Activated CD4-positive, alpha-beta T cell treated with anti-CD3 and anti-CD28 coated beads, Interleukin-2, amount 50 U/mL, for 4 hours (primary cell): ENCODE data around the gene KLHL35.
A peak's percentile ranks its signal among the peaks of the same experiment; 100 is the strongest.
"Not testable (repeated sequence)": the region's sequence is repeated elsewhere in the genome, so short reads cannot be mapped to it uniquely, and the experiment has no call there.

ENCODE experiments used
- DNase-seq, 2 experiments: peaks; one replicate each; pipeline ENCODE4 v3.0.0-alpha.2; 2020

KLHL35 gene

DNA sequence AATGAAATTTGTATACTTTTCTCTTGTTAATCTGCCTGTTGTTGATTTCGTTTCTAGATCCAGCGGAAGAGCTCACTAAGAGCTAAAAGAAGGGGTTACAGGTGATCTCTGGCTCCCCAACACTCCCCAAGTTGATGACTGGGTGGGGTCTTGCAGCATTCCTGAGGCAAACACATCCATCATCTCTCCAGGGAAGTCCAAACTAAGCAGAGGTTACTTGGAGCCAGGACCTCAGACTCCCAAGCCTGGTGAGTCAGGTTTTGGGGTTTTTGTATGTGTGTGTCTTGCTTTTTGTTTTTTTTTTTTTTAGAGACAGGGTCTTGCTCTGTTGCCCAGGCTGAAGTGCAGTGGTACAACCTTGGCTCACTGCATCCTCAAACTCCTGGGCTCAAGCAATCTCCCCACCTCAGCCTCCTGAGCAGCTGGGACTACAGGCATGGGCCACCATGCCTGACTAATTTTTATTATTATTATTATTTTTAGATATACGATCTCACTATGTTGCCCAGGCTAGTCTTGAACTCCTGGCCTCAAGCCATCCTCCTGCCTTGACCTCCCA, 45.2 kb downstream of the KLHL35 start:
- DNase-seq, result no peak

DNA sequence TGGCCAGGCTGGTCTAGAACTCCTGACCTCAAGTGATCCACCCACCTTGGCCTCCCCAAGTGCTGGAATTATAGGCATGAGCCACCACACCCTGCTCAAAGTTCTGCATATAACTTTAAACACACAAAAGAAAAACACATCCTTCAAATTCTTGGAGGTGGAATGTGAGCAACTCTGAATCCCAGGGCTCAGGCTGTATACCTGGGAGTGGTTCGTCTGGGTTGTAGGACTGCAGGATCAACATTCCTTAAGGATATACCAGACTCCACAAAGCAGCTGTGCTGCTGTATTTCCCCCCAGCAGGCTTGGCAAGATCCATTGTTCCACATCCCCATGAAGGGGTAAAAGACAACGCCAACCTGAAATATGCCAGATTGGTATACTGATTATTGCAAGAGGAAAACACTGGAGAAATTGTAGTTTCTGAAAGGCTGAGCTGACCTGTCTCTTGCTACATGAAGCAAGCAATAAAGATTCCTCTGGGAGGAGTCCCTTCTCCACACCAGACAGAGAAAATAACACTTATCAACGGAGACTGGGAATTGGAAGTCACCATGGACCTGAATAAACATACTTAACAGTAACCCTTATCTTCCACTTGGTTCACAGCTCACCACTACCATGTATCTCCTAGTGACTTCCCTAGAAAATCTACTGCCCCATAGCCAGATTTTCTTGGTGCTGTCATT, 45.9 kb downstream of the KLHL35 start:
- DNase-seq, result no peak

DNA sequence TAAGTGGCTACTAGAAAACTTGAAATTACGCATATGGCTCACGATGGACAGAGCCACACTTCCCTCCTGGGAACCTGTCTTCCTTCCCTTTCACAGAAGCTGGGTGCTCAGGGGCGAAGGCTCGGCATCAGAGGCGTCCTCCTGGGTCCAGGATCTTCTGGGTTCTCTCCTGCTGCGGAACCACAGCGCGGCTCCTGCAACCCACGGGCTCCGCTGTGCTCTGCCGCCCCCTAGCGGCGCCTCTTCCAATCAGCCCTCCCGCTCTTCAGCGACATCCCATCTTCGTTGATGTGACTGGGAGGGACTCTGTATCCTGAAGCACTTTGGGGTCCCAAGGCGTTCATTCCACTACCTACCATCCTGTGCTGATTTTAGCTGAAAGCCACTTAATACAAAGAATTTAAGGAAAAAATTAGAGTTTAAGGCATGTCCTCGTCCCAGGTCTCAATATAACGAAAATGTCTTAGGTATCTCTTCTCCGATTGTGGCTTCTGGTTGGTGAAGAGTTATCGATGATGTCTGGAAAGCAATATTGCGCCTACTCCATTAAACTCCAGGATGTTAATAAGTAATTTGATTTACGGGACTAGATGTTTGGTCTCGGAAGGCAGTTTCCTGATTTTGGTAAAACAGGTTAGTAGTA, 48.4 kb downstream of the KLHL35 start:
- peak; percentile 67 to 69 for DNase-seq

DNA sequence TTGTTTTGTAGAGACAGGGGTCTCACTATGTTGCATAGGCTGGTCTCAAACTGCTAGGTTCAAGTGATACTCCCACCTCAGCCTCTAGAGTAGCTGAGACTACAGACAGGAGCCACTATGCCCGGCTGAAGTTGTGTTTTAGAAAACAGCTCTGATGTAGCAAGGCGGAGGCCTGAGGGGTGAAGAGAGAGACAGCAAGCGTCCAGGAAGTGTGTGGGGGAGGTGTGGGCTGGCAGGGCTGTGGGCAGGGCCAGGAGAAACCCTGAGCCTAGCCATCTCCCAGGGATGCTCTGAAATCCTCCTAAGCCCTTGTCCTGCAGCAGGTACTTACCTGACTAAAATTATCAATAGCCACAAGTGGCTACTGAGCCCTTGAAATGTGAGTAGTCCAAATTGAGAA, 49.8 kb downstream of the KLHL35 start:
- no peak for DNase-seq

DNA sequence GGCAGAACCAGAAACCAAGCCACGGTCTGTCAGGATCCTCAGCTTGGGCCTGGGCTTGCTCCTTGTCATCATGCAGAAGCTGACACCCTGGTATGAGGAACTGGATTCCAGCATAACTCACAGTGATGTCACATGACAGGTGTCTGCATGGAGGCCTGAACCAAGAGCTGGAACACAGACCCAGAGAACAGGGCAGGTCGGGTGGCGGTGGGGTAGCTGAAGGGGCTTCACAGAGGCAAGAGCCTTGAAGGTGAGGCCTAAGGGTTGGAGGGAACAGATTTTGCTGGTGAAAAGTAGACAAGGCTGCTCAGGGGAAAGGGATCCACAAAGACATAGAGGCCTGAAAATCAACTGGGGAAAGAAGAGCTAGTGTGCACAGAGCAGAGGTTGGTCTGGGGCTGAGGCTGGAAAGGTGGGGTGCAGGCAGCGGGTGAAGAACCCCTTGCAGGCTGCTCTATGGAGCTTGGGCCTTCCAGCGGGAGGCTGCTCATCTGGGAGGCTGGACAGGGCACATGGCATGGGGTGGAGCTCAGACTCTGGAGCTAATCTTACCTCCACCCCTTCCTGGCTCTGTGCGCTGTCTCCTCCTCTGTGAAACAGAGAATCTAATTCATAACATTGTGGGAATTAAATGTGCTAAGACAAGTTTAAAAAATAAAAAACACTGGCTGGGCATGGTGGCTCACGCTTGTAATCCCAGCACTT, 52.1 kb downstream of the KLHL35 start:
- no peak for DNase-seq

DNA sequence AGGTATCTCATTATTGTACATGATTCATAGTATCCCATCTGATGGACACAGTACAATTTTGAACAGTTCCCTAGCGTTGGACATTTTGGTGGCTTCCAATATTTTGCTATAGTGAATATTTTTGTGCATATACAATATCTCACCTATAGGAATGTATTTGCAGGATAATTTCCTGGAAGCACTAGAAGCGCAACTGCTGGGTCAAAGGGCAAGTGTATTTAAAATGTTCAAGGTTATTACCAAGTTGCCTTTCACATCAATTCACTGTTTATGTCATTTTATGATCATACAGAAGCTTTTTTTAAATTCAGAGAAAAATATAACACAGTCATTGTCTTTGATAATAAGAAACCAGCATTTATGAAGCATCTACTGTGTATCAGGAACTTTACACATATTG, 52.8 kb downstream of the KLHL35 start:
- DNase-seq, result no peak

DNA sequence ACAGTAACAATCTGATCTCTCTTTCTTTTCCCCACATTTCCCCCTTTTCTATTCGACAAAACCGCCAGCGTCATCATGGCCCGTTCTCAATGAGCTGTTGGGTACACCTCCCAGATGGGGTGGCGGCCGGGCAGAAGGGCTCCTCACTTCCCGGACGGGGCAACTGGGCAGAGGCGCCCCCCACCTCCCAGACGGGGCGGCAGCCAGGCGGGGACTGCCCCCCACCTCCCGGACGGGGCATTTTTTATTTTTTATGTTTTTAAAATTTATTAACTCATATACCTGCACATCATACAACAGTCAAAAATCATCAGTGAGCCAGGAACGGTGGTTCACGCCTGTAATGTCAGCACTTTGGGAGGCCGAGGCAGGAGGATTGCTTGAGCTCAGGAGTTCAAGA, 54.2 kb downstream of the KLHL35 start:
- DNase-seq, result not testable (repeated sequence)

DNA sequence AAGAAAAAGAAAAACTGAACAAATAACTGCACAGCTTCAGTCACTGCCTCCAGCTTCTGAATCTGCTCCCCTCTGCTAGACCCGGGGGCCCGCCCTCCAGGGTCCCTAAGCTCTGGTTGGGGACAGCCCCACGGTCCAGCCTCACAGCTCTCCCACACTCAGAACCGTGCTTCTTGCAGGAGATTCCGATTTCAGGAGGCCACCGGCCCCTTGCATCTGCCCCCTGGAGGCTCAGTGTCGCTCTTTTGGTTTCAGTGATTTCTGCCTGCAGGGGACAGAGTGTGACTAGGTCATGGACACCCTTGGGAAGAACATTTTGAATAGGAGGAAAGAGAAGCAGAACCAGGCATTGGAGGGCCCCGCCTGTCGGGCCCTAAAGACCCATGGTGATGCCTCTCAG, 56.8 kb downstream of the KLHL35 start:
- no peak for DNase-seq

DNA sequence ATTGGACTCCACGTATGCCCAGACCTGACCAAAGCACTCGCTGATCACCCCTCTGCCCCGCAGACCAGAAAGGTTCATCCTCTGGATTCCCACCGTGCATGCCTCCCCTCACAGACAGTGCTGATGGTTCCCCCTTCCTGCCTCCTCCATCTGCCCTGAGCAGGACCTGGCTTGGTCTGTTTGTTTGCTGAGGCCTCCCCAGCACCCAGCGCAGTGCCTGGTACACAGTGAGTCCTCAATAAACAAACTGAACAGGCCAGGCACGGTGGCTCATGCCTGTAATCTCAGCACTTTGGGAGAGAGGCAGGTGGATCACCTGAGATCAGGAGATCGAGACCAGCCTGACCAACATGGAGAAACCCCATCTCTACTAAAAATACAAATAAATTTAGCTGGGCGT, 57.4 kb downstream of the KLHL35 start:
- no peak for DNase-seq

DNA sequence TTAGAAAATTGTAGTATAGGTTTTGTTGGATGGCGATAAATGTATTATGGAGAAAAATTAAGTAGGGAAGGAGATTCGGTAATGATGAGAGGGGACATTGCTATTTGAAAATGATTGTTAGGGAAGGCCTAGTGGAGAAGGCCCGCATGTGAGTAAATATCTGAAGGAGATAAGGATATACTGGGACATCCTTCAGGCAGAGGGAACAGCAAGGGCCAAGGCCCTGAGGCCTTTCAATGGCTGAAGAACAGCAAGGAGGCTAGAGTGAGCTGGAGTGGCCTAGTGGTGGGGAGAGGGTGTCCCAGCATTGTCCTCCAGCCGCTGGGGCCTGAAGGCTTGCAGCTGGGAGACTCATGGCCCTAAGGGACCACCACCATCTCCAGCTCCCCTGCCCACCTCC, 58.4 kb downstream of the KLHL35 start:
- no peak for DNase-seq

DNA sequence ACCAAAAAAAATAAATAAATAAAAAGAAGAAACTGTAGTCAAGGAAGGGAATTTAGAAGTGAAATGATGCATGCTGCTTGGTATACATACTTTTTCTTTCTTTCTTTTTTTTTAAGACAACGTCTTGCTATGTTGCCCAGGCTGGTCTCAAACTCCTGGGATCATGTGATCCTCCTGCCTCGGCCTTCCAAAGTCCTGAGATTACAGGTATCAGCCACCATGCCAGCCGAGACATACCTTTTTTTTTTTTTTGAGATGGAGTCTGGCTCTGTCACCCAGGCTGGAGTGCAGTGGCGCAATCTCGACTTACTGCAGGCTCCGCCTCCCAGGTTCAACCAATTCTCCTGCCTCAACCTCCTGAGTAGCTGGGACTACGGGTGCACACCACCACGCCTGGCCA, 59.8 kb downstream of the KLHL35 start:
- DNase-seq, result no peak
